ENCODE measurements around the gene AIMP2.
"Not testable (repeated sequence)": the region's sequence is repeated elsewhere in the genome, so short reads cannot be mapped to it uniquely, and the experiment has no call there.

AIMP2 gene

GRCh38 chr7:6026820-6027311 lies 17.8 kb downstream of the AIMP2 start:
- DNase-seq: no peak

DNA sequence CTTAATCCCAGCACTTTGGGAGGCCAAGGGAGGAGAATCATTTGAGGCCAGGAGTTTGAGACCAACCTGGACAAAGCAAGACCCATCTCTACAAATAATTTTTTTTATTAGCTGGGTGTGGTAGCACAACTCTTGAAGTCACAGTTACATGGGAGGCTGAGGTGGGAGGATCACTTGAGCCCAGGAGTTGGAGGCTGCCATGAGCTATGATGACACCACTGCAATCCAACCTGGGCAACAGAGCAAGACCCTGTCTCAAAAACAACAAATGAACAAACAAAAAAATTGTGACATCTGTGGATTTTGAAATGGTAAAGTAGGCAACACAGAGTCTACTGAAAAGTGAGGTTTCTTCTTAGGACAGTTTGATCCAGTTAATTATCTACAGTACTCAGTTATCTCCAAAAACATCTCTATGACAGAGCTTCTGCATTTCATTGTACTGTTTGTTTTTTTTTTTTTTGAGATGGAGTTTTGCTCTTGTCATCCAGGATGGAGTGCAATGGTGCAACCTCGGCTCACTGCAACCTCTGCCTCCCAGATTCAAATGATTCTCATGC lies 18.8 kb downstream of the AIMP2 start:
- DNase-seq: no peak

GRCh38 chr7:6028563-6028962 lies 19.5 kb downstream of the AIMP2 start:
- no peak for DNase-seq

GRCh38 chr7:6030988-6031387 lies 21.9 kb downstream of the AIMP2 start, which contains the start of gene ANKRD61:
TSS of gene ANKRD61 (plus strand) at chr7:6031376. CDS start at chr7:6031376, 0 bp downstream.
- DNase-seq: no peak

DNA sequence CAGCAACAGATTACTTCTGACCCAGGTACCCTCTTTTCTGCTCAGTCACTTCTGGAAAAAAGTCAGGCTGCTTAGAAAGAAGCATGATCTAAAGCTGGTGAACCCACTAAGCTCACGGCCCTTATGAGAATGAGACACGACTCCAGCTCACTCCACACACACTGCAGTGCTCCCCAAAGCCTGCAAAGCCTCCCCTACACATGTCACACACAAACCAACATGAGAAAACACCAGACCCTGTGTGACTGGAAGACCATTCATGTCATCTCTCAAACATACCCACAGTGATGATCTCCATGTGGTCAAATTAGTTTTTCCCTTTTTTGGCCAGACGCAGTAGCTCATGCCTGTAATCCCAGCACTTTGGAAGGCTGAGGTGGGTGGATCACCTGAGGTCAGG lies 22.5 kb downstream of the AIMP2 start:
- DNase-seq: no peak

GRCh38 chr7:6032167-6032566 lies 23.1 kb downstream of the AIMP2 start:
- DNase-seq: no peak

DNA sequence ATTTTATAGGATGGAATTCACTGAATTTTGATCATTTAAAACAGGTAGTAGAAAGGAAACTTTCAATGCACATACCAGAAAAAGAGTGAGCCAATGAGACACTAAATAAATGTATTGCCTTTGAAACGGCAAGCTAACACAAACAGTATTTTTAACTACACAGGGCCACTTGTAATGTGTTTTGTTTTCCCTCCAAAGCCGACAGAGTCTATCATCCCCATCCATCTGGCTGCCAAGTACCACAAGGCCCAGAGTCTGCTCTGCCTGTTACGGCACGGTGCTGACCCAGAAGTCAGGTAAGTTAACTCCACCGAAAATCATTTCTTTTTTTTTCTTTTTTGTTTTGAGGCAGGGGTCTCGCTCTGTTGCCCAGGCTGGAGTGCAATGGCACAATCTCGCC lies 23.6 kb downstream of the AIMP2 start:
- no peak for DNase-seq

GRCh38 chr7:6035165-6035564 lies 26.1 kb downstream of the AIMP2 start:
- no peak for DNase-seq

DNA sequence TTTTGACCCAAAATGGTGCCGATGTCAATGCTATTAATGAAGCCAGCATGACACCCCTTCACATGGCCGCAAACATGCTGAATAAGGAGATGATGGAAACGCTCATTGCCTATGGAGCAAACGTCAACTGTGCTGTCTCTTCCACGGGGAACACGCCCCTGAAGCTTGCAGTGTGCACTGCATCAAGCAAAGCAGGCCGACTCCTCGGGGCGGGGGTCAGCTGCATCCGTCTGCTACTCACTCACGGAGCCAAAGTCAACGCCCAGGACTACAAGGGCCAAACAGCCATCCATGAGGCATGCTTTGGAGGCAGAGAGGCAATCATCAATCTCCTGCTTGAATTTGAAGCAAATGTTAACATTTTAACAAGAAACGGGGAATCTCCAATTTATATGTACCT lies 26.6 kb downstream of the AIMP2 start:
- DNase-seq: no peak

- DNase-seq: no peak
These were observed 40.7 kb downstream of the AIMP2 start for GRCh38 chr7:6049780-6050179.

DNA sequence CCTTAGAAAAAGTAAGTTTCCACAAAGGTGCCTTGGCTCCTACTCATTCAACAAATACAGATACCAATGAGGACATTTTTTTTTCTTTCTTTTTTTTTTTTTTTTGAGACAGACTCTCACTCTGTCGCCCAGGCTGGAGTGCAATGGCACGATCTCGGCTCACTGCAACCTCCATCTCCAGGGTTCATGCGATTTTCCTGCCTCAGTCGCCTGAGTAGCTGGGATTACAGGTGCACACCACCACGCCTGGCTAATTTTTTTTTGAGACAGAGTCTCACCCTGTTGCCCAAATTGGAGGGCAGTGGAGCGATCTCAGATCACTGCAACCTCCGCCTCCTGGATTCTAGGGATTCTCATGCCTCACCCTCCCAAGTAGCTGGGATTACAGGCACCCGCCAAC lies 42.1 kb downstream of the AIMP2 start:
- DNase-seq: not testable (repeated sequence)

DNA sequence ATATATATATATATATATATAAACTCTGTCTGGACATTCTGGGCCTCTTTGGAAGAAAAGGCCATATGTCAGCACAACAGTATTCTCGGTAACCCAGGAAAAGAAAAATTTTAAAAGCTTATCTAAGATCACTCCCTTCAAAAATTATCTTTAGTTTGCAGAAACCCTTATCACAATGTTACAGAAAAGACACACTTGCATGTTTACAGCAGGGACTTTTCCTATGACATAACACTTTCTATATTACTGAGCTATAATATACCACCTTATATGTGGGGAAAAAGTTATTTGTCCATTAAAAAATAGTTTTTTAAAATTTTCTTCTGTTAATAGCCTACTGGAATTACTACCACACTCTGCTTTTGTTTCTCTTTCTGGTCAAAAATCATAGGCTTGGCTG lies 47.5 kb downstream of the AIMP2 start:
- no peak for DNase-seq

DNA sequence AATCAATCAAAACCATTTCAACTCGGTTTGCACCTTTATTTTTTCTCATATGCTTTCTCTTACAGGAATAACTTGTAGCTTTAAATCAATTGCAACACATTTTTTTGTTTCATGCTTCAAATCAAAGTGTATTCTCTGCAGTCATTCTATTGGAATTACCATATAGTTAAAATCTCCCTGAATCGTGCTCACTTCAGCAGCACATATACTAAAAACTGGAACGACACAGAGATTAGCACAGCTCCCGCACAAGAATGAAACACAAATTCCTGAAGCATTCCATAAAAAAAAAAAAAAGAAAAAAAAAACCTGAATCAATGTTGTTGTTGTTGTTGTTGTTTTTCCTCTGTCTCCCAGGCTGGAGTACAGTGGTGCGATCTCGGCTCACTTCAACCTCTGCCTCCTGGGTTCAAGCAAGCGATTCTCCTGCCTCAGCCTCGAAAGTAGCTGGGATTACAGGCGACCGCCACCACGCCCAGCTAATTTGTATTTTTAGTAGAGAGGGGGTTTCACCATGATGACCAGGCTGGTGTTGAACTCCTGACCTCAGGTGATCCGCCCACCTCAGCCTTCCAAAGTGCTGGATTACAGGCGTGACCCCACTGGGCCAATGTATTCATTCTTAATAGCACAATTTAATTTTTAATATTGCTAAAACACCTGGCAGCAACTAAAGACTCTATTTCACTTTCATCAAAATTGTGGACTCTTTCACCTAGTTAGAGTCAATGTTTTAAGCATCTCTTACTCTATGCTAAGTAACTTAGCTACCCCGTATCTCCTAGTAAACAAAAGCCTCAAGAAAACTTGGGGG lies 48.5 kb downstream of the AIMP2 start:
- no peak for DNase-seq

- DNase-seq: not testable (repeated sequence)
These were observed 50.9 kb downstream of the AIMP2 start for GRCh38 chr7:6059941-6060340.

DNA sequence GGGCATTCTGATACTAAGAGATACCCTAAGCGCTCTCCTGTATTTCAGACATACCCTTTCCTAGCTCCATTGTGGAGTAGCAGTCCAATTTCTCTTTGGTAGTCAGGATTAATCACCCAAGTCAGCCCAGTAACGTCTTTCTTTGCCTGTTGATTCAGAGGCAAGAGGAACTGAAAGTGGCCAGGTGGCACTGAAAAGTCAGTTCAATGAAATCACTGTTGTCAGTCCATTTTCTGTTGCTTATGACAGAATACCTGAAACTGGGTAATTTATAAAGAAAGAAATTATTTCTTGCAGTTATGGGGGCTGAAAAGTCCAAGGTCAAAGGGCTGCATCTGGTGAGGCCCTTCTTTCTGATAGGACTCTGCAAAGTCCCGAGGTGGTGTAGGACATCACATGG lies 62.3 kb downstream of the AIMP2 start:
- DNase-seq: no peak

Data from HCEC 1CT (cell line).